PC-9 (cell line): Measurements from ENCODE around the gene RAD9B.

Experiments used
- CTCF ChIP-seq: fragments of 200-600 bp; sonication (generic); conservative IDR thresholded peaks from 2 replicates; pipeline ENCODE4 v1.6.1; 2017; ENCODE audit warnings: mixed run types, antibody characterized with exemption, mild to moderate bottlenecking, moderate library complexity
- EZH2 ChIP-seq: fragments of 200-600 bp; sonication (generic); IDR thresholded peaks from 2 replicates; pipeline ENCODE4 v1.8.0; 2017; ENCODE audit warnings: antibody characterized with exemption, low read depth

DNA sequence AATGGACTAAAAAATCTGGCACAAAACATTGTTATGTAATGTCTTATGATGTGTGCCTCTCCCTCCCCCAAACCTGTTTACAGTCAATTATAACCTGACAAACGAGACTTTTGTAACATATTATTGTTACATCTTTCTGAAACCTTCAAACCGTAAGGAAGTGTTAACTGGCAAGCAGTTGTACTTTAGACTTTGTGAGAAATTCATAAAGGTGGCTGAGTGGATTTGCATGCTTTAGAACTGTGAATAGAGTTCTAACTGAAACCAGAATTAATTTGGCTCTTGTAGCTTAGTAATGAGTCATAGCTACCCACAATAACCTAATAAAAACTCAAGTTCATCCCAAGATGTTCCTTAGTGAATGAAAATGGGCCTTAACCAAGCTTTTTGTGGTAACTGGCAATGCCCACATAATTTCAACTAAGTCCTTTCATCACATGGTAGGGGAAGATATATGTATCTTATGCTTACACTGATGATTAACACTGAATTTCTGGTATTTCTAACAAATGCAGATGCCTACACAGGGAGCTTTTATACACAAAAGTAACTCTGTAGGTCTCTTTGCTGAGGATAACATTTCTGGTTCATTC lies 29.7 kb downstream of the RAD9B start:
- TF ChIP-seq CTCF: no peak
- no peak for TF ChIP-seq EZH2
